Measurements from ENCODE around the gene EEF1AKMT3. TPM values are rescaled to one million over a fixed set of nuclear protein-coding genes. Genes with fewer than 3 reads are reported as not detected.

Gene EEF1AKMT3
- total and polyA plus RNA-seq, 8 donors, result 3.3 to 61.4 (median 9.2) TPM

GRCh38 chr12:57783466-57783801, 11.0 kb downstream of the EEF1AKMT3 start:
- intact Hi-C loops (cut with DNase I; ENCODE audit: low total_unique reads), result no loop called here
- Histone ChIP-seq H3K4me1 (peaks cover 8 to 32% (median 20%) of the 10 kb centered on the region in 4 donors), H3K27me3 (no peaks in the 10 kb centered on the region), H3K27ac (peak overlapping the region in 3 of 5 donors; percentile 76 to 85 (median 85)), H3K9me3 (no peaks in the 10 kb centered on the region), H3K36me3 (peaks cover 18 to 47% (median 46%) of the 10 kb centered on the region in 4 donors), H3K4me3 (peak overlapping the region; percentile 76 to 99 (median 96))
- TF ChIP-seq CTCF (IDR thresholded peaks at IDR 0.05) (no peak), POLR2AphosphoS5 (IDR thresholded peaks at IDR 0.05) (no peak), EP300 (IDR thresholded peaks at IDR 0.05) (no peak), POLR2A (IDR thresholded peaks at IDR 0.05) (no peak)
- 79 to 85% (median 81%) methylated on average over 12 of the region's 12 CpGs for WGBS, 5 donors
- no peak for DNase-seq

- Histone ChIP-seq H3K36me3 (peaks cover 20 to 52% (median 50%) of the 10 kb centered on the region in 4 donors), H3K27me3 (no peaks in the 10 kb centered on the region), H3K4me1 (peaks cover 8 to 32% (median 20%) of the 10 kb centered on the region in 4 donors), H3K27ac (no peak overlapping the region), H3K9me3 (no peaks in the 10 kb centered on the region), H3K4me3 (peak overlapping the region; percentile 76 to 99 (median 96))
- intact Hi-C loops (cut with DNase I; ENCODE audit: low total_unique reads), result no loop called here
- no peak for TF ChIP-seq CTCF (IDR thresholded peaks at IDR 0.05)
- TF ChIP-seq POLR2AphosphoS5 (IDR thresholded peaks at IDR 0.05), result no peak
- no peak for TF ChIP-seq EP300 (IDR thresholded peaks at IDR 0.05)
- TF ChIP-seq POLR2A (IDR thresholded peaks at IDR 0.05), result no peak
- no peak for DNase-seq
- WGBS, 5 donors, result 86 to 89% (median 87%) methylated on average over 11 of the region's 11 CpGs
Measured at GRCh38 chr12:57783861-57784260, 11.4 kb downstream of the EEF1AKMT3 start.

- no peak for DNase-seq
- Histone ChIP-seq H3K36me3 (peaks cover 52 to 98% (median 94%) of the 10 kb centered on the region in 4 donors), H3K27ac (no peak overlapping the region), H3K9me3 (no peaks in the 10 kb centered on the region), H3K4me1 (no peaks in the 10 kb centered on the region), H3K4me3 (no peak overlapping the region), H3K27me3 (no peaks in the 10 kb centered on the region)
- TF ChIP-seq EP300 (IDR thresholded peaks at IDR 0.05) (no peak), CTCF (IDR thresholded peaks at IDR 0.05) (no peak), POLR2AphosphoS5 (IDR thresholded peaks at IDR 0.05) (no peak), POLR2A (IDR thresholded peaks at IDR 0.05) (no peak)
- 21 to 43% (median 29%) methylated on average over 1 of the region's 1 CpG for WGBS, 5 donors
- intact Hi-C loops (cut with DNase I; ENCODE audit: low total_unique reads), result no loop called here
Measured at GRCh38 chr12:57793920-57794319, 21.5 kb downstream of the EEF1AKMT3 start.

DNA sequence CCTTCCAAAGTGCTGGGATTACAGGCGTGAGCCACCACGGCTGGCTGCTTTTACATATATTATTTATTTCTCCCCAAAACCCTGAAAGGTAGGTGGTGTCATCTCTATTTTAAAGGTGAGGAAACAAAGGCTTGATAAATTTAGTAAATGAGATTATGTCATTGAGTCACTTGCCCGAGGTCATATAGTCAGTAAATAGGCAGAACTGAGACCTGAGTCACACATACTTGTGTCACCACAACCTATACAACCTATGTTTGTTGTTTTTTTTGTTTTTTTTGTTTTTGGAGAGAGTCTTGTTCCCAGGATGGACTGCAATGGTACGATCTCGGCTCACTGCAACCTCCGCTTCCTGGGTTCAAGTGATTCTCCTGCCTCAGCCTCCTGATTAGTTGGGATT, 22.9 kb downstream of the EEF1AKMT3 start:
- no peaks in the 10 kb centered on the region for H3K27me3 ChIP-seq
- WGBS, 5 donors, result 89 to 91% (median 91%) methylated on average over 6 of the region's 6 CpGs
- H3K9me3 ChIP-seq, result no peaks in the 10 kb centered on the region
- H3K4me3 ChIP-seq, result no peak overlapping the region
- no peak for DNase-seq
- H3K4me1 ChIP-seq, result no peaks in the 10 kb centered on the region
- no peak overlapping the region for H3K27ac ChIP-seq
- peaks cover 53 to 98% (median 94%) of the 10 kb centered on the region in 4 donors for H3K36me3 ChIP-seq
- TF ChIP-seq CTCF (IDR thresholded peaks at IDR 0.05), result no peak
- no peak for TF ChIP-seq POLR2A (IDR thresholded peaks at IDR 0.05)
- TF ChIP-seq EP300 (IDR thresholded peaks at IDR 0.05), result no peak
- no peak for TF ChIP-seq POLR2AphosphoS5 (IDR thresholded peaks at IDR 0.05)
- intact Hi-C loops (cut with DNase I; ENCODE audit: low total_unique reads), result no loop called here

Measured in stomach (tissue), 9 donors.